ENCODE measurements around the gene SLC39A8. TPM values are rescaled to one million over a fixed set of nuclear protein-coding genes. Genes with fewer than 3 reads are reported as not detected.
"Not testable (repeated sequence)": the region's sequence is repeated elsewhere in the genome, so short reads cannot be mapped to it uniquely, and the experiment has no call there.

SLC39A8 gene
- total and polyA plus RNA-seq, 3 experiments from 2014 or later, result 43.5 to 84.2 (median 82.0) TPM

DNA sequence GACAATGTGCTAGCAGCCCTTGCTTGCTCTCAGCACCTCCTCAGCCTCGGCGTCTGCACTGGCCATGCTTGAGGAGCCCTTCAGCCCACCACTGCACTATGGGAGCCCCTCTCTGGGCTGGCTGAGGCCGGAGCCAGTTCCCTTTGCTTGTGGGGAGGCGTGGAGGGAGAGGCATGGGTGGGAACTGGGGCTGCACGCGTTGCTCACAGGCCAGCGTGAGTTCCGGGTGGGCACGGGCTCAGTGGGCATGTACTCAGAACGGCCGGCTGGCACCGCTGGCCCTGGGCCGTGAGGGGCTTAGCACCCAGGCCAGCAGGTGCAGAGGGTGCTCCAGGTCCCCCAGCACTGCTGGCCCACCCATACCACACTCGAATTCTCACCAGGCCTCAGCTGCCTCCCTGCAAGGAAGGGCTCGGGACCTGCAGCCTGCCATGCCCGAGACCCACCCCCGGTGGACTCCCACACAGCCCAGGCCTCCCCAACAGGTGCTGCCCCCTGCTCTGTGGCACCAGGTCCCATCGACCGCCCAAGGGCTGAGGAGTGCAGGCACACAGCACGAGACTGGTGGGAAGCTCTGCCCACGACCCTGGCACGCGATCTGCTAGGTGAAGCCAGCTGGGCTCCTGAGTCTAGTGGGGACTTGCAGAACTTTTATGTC is 100.3 kb downstream of the SLC39A8 start:
- Histone ChIP-seq H3K27ac (ENCODE audit: low read depth, low read length) (no peak overlapping the region), H3K9me3 (ENCODE audit: low read length) (no peaks in the 10 kb centered on the region), H3K4me3 (ENCODE audit: low read length) (no peak overlapping the region), H3K27me3 (ENCODE audit: insufficient read depth, low read length, poor library complexity, severe bottlenecking) (no peaks in the 10 kb centered on the region), H3K4me1 (ENCODE audit: insufficient read depth, low read length) (no peaks in the 10 kb centered on the region), H3K36me3 (ENCODE audit: insufficient read depth, low read length) (no peaks in the 10 kb centered on the region)
- H3K4me3 Mint-ChIP-seq, result no peak overlapping the region
- peaks cover 8 to 14% of the 10 kb centered on the region in 2 donors for H3K27me3 Mint-ChIP-seq
- peaks cover 0 to 3% (median 0%) of the 10 kb centered on the region in 3 donors for H3K36me3 Mint-ChIP-seq
- DNase-seq, result no peak
- no peak overlapping the region for H3K27ac Mint-ChIP-seq
- H3K9me3 Mint-ChIP-seq, result peaks cover 0 to 5% (median 0%) of the 10 kb centered on the region in 5 donors
- H3K4me1 Mint-ChIP-seq, result no peaks in the 10 kb centered on the region
- ChIA-PET CTCF (no interaction called here), POLR2A (no interaction called here)

DNA sequence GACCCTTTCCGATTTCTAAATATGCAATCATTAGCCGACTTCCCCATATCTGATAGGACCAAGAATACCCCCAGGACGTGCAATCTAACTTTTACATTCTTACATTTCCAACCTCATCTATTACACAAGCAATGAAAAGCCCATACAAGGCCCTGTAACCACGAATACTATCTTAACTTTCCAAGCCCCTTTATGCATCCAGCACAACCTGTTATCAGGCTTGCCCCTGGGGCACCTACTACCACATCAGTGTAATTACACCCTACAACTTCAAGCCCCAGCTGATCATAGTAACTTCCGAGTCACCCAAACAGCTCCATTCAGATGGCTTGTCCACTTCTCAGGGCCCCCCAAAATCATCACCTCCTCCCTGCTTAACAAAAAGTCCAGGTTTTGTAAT is 102.0 kb downstream of the SLC39A8 start:
- H3K27ac Mint-ChIP-seq; H3K4me3 ChIP-seq (ENCODE audit: low read length); H3K9me3 Mint-ChIP-seq; H3K27me3 ChIP-seq (ENCODE audit: insufficient read depth, low read length, poor library complexity, severe bottlenecking); H3K4me1 Mint-ChIP-seq; H3K36me3 Mint-ChIP-seq; CTCF ChIA-PET; H3K36me3 ChIP-seq (ENCODE audit: insufficient read depth, low read length); H3K9me3 ChIP-seq (ENCODE audit: low read length); DNase-seq; H3K27ac ChIP-seq (ENCODE audit: low read depth, low read length); H3K4me3 Mint-ChIP-seq; H3K4me1 ChIP-seq (ENCODE audit: insufficient read depth, low read length): not testable (repeated sequence)
- H3K27me3 Mint-ChIP-seq, result peaks cover 8 to 14% of the 10 kb centered on the region in 2 donors
- POLR2A ChIA-PET, result interaction anchor here (0.6 kb wide), 1 partner anchor 9 kb away, joined by 6 read pairs; no protein-coding TSS in a partner anchor

DNA sequence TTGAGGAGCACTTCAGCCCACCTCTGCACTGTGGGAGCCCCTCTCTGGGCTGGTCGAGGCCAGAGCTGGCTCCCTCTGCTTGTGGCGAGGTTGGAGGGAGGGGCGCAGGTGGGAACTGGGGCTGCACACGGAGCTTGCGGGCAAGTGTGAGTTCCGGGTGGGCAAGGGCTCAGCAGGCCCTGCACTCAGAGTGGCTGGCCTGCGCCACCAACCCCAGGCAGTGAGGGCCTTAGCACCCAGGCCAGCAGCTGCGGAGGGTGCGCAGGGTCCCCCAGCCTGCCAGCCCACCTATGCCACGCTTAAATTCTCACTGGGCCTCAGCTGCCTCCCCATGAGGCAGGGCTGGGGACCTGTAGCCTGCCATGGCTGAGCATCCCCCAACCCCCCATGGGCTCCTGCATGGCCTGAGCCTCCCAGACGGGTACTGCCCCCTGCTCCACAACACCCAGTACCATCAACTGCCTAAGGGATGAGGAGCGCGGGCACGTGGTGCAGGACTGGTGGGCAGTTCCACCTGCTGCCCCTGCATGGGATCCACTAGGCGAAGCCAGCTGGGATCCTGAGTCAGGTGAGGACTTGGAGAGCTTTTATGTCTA is 110.9 kb downstream of the SLC39A8 start:
- Histone ChIP-seq H3K27me3 (ENCODE audit: insufficient read depth, low read length, poor library complexity, severe bottlenecking) (no peaks in the 10 kb centered on the region), H3K9me3 (ENCODE audit: low read length) (no peaks in the 10 kb centered on the region), H3K27ac (ENCODE audit: low read depth, low read length) (no peak overlapping the region), H3K36me3 (ENCODE audit: insufficient read depth, low read length) (no peaks in the 10 kb centered on the region), H3K4me1 (ENCODE audit: insufficient read depth, low read length) (no peaks in the 10 kb centered on the region), H3K4me3 (ENCODE audit: low read length) (no peak overlapping the region)
- ChIA-PET CTCF (no interaction called here), POLR2A (no interaction called here)
- H3K4me1 Mint-ChIP-seq, result no peaks in the 10 kb centered on the region
- H3K36me3 Mint-ChIP-seq, result no peaks in the 10 kb centered on the region
- peaks cover 0 to 6% of the 10 kb centered on the region in 2 donors for H3K27me3 Mint-ChIP-seq
- no peak overlapping the region for H3K4me3 Mint-ChIP-seq
- H3K9me3 Mint-ChIP-seq, result no peaks in the 10 kb centered on the region
- no peak overlapping the region for H3K27ac Mint-ChIP-seq
- no peak for DNase-seq

DNA sequence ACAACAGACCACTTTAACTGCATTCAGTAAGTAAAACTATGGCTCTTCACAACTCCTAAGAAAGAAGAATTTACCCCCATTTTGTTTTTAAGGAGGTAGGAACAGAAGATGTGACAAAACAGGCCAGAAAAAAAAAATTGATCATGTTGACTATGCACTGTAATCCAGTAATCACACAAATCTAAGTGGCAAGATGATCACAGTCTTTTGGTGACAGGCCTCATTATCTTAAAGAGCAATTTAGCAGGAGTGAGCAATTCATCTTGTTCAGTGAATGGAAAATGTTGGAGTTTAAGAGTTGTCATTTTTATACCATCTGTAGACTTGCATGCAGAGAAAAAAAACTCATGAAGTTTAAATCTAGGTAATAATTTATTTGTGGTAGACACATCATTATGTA is 115.1 kb downstream of the SLC39A8 start:
- Histone ChIP-seq H3K27me3 (ENCODE audit: insufficient read depth, low read length, poor library complexity, severe bottlenecking) (no peaks in the 10 kb centered on the region), H3K36me3 (ENCODE audit: insufficient read depth, low read length) (no peaks in the 10 kb centered on the region), H3K4me1 (ENCODE audit: insufficient read depth, low read length) (no peaks in the 10 kb centered on the region), H3K9me3 (ENCODE audit: low read length) (no peaks in the 10 kb centered on the region), H3K4me3 (ENCODE audit: low read length) (no peak overlapping the region), H3K27ac (ENCODE audit: low read depth, low read length) (no peak overlapping the region)
- H3K4me1 Mint-ChIP-seq, result no peaks in the 10 kb centered on the region
- no peaks in the 10 kb centered on the region for H3K36me3 Mint-ChIP-seq
- H3K4me3 Mint-ChIP-seq, result no peak overlapping the region
- peaks cover 0 to 2% of the 10 kb centered on the region in 2 donors for H3K27me3 Mint-ChIP-seq
- H3K9me3 Mint-ChIP-seq, result peaks cover 0 to 7% (median 2%) of the 10 kb centered on the region in 5 donors
- H3K27ac Mint-ChIP-seq, result no peak overlapping the region
- ChIA-PET POLR2A (no interaction called here), CTCF (no interaction called here)
- DNase-seq, result no peak

- no peak overlapping the region for H3K27ac Mint-ChIP-seq
Measured at GRCh38 chr4:102227388-102227787, 117.9 kb downstream of the SLC39A8 start.

GRCh38 chr4:102223461-102223860 is 121.8 kb downstream of the SLC39A8 start:
- H3K27me3 Mint-ChIP-seq, result peaks cover 8 to 9% of the 10 kb centered on the region in 2 donors
- no peak overlapping the region for H3K27ac Mint-ChIP-seq
- Histone ChIP-seq H3K27me3 (ENCODE audit: insufficient read depth, low read length, poor library complexity, severe bottlenecking) (no peaks in the 10 kb centered on the region), H3K4me1 (ENCODE audit: insufficient read depth, low read length) (no peaks in the 10 kb centered on the region), H3K9me3 (ENCODE audit: low read length) (no peaks in the 10 kb centered on the region), H3K36me3 (ENCODE audit: insufficient read depth, low read length) (no peaks in the 10 kb centered on the region), H3K27ac (ENCODE audit: low read depth, low read length) (no peak overlapping the region), H3K4me3 (ENCODE audit: low read length) (no peak overlapping the region)
- peaks cover 0 to 3% (median 0%) of the 10 kb centered on the region in 3 donors for H3K36me3 Mint-ChIP-seq
- H3K4me3 Mint-ChIP-seq, result no peak overlapping the region
- H3K4me1 Mint-ChIP-seq, result no peaks in the 10 kb centered on the region
- no peak for DNase-seq
- H3K9me3 Mint-ChIP-seq, result peaks cover 0 to 7% (median 2%) of the 10 kb centered on the region in 5 donors
- POLR2A ChIA-PET, result no interaction called here
- CTCF ChIA-PET, result no interaction called here

More at GRCh38 chr4:102227388-102227787, 117.9 kb downstream of the SLC39A8 start:
- no peak for DNase-seq
- Mint-ChIP-seq H3K27me3 (peaks cover 0 to 2% of the 10 kb centered on the region in 2 donors), H3K9me3 (peaks cover 0 to 7% (median 2%) of the 10 kb centered on the region in 5 donors), H3K36me3 (no peaks in the 10 kb centered on the region), H3K4me3 (no peak overlapping the region), H3K4me1 (no peaks in the 10 kb centered on the region)
- H3K27ac ChIP-seq (ENCODE audit: low read depth, low read length), result no peak overlapping the region
- POLR2A ChIA-PET, result no interaction called here
- H3K27me3 ChIP-seq (ENCODE audit: insufficient read depth, low read length, poor library complexity, severe bottlenecking), result no peaks in the 10 kb centered on the region
- CTCF ChIA-PET, result no interaction called here
- H3K36me3 ChIP-seq (ENCODE audit: insufficient read depth, low read length), result no peaks in the 10 kb centered on the region
- no peaks in the 10 kb centered on the region for H3K9me3 ChIP-seq (ENCODE audit: low read length)
- no peak overlapping the region for H3K4me3 ChIP-seq (ENCODE audit: low read length)
- H3K4me1 ChIP-seq (ENCODE audit: insufficient read depth, low read length), result no peaks in the 10 kb centered on the region

GRCh38 chr4:102222838-102223409 is 122.4 kb downstream of the SLC39A8 start:
- H3K27ac Mint-ChIP-seq, result no peak overlapping the region
- H3K4me1 Mint-ChIP-seq, result no peaks in the 10 kb centered on the region
- no peak for DNase-seq
- POLR2A ChIA-PET, result no interaction called here
- H3K9me3 ChIP-seq (ENCODE audit: low read length), result no peaks in the 10 kb centered on the region
- H3K36me3 ChIP-seq (ENCODE audit: insufficient read depth, low read length), result no peaks in the 10 kb centered on the region
- peaks cover 8 to 9% of the 10 kb centered on the region in 2 donors for H3K27me3 Mint-ChIP-seq
- H3K4me3 ChIP-seq (ENCODE audit: low read length), result no peak overlapping the region
- no peak overlapping the region for H3K4me3 Mint-ChIP-seq
- H3K36me3 Mint-ChIP-seq, result peaks cover 0 to 3% (median 0%) of the 10 kb centered on the region in 3 donors
- H3K4me1 ChIP-seq (ENCODE audit: insufficient read depth, low read length), result no peaks in the 10 kb centered on the region
- CTCF ChIA-PET, result no interaction called here
- peaks cover 0 to 7% (median 2%) of the 10 kb centered on the region in 5 donors for H3K9me3 Mint-ChIP-seq
- no peak overlapping the region for H3K27ac ChIP-seq (ENCODE audit: low read depth, low read length)
- H3K27me3 ChIP-seq (ENCODE audit: insufficient read depth, low read length, poor library complexity, severe bottlenecking), result no peaks in the 10 kb centered on the region

- ChIA-PET POLR2A (no interaction called here), CTCF (no interaction called here)
- Mint-ChIP-seq H3K36me3 (peaks cover 0 to 3% (median 0%) of the 10 kb centered on the region in 3 donors), H3K4me1 (no peaks in the 10 kb centered on the region), H3K27me3 (peaks cover 12 to 35% of the 10 kb centered on the region in 2 donors), H3K4me3 (no peak overlapping the region), H3K27ac (no peak overlapping the region), H3K9me3 (no peaks in the 10 kb centered on the region)
- DNase-seq, result no peak
- Histone ChIP-seq H3K36me3 (ENCODE audit: insufficient read depth, low read length) (no peaks in the 10 kb centered on the region), H3K27me3 (ENCODE audit: insufficient read depth, low read length, poor library complexity, severe bottlenecking) (no peaks in the 10 kb centered on the region), H3K27ac (ENCODE audit: low read depth, low read length) (no peak overlapping the region), H3K4me3 (ENCODE audit: low read length) (no peak overlapping the region), H3K4me1 (ENCODE audit: insufficient read depth, low read length) (no peaks in the 10 kb centered on the region), H3K9me3 (ENCODE audit: low read length) (no peaks in the 10 kb centered on the region)
Measured at GRCh38 chr4:102219129-102219528, 126.2 kb downstream of the SLC39A8 start.
